ENCODE measurements around the gene SDCBP2. TPM values are rescaled to one million over a fixed set of nuclear protein-coding genes. Genes with fewer than 3 reads are reported as not detected.

SDCBP2 gene
- total and polyA plus RNA-seq, 2 of the 8 experiments (the other 6 are each of a cell fraction or from before 2014, with no cell fraction given), result 4.2 to 6.7 TPM

- H2AFZ ChIP-seq (ENCODE audit: low read length), result no peak overlapping the region
- TF ChIP-seq SUZ12 (IDR thresholded peaks at IDR 0.05; ENCODE audit: low read length) (no peak), RXRA (IDR thresholded peaks at IDR 0.05; ENCODE audit: insufficient read depth, low read depth, low read length) (no peak), MAFK (IDR thresholded peaks at IDR 0.05; ENCODE audit: low read depth, low read length) (no peak), SP4 (IDR thresholded peaks at IDR 0.05; ENCODE audit: low read length) (no peak), SAP30 (IDR thresholded peaks at IDR 0.05; ENCODE audit: insufficient read depth, insufficient replicate concordance, low read length) (no peak), TAF1 (IDR thresholded peaks at IDR 0.05; ENCODE audit: low read depth, low read length) (no peak), BCL11A (IDR thresholded peaks at IDR 0.05; ENCODE audit: low read depth in 2 of 2, low read length in 2 of 2) (no peak), ASH2L (IDR thresholded peaks at IDR 0.05; ENCODE audit: low read length) (no peak), CHD1 (IDR thresholded peaks at IDR 0.05; ENCODE audit: low read depth, low read length) (no peak)
- TF ChIP-seq, protein P1, sequence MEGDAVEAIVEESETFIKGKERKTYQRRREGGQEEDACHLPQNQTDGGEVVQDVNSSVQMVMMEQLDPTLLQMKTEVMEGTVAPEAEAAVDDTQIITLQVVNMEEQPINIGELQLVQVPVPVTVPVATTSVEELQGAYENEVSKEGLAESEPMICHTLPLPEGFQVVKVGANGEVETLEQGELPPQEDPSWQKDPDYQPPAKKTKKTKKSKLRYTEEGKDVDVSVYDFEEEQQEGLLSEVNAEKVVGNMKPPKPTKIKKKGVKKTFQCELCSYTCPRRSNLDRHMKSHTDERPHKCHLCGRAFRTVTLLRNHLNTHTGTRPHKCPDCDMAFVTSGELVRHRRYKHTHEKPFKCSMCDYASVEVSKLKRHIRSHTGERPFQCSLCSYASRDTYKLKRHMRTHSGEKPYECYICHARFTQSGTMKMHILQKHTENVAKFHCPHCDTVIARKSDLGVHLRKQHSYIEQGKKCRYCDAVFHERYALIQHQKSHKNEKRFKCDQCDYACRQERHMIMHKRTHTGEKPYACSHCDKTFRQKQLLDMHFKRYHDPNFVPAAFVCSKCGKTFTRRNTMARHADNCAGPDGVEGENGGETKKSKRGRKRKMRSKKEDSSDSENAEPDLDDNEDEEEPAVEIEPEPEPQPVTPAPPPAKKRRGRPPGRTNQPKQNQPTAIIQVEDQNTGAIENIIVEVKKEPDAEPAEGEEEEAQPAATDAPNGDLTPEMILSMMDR (IDR thresholded peaks at IDR 0.05; ENCODE audit: control extremely low read depth in 1 of 3, insufficient read depth in 1 of 3, low read depth in 1 of 3, low read length in 3 of 3), result no peak
These were observed 26.0 kb downstream of the SDCBP2 start for GRCh38 chr20:1302685-1303541.

More at GRCh38 chr20:1302685-1303541, 26.0 kb downstream of the SDCBP2 start:
- H3K18ac ChIP-seq (ENCODE audit: extremely low read depth, low read length), result no peak overlapping the region
- H2BK5ac ChIP-seq (ENCODE audit: low read depth, low read length), result no peak overlapping the region
- no peak overlapping the region for H3K23ac ChIP-seq (ENCODE audit: insufficient read length)
- ChIA-PET CTCF (ENCODE audit: partially characterized antibody) (no interaction called here), POLR2A (ENCODE audit: partially characterized antibody) (interaction anchor here (0.7 kb wide), 1 partner anchor 10 kb away, joined by 3 read pairs; no protein-coding TSS in a partner anchor)
- H4K5ac ChIP-seq (ENCODE audit: insufficient read length, low read depth, low read length), result no peak overlapping the region
- no peak overlapping the region for H3K4me3 ChIP-seq (ENCODE audit: extremely low read depth in 1 of 4, insufficient read depth in 2 of 4, low read depth in 3 of 4, low read length in 4 of 4)
- H3K23me2 ChIP-seq (ENCODE audit: low read depth, low read length), result no peaks in the 10 kb centered on the region
- H3K9ac ChIP-seq (replicated peaks in 1 of 4; ENCODE audit: extremely low read depth in 1 of 4, low read depth in 3 of 4, low read length in 3 of 4), result no peak overlapping the region
- DNase-seq (ENCODE audit: low read depth in 1 of 2, low spot score in 2 of 2) (no peak), FAIRE-seq (no peak)
- H3K27me3 ChIP-seq (replicated peaks in 1 of 4; ENCODE audit: control insufficient read depth in 3 of 4, extremely low read depth in 1 of 4, insufficient read depth in 3 of 4, low read length in 3 of 4), result no peaks in the 10 kb centered on the region
- H3K27ac ChIP-seq (ENCODE audit: low read depth, low read length), result no peak overlapping the region
- H2AK5ac ChIP-seq (ENCODE audit: low read depth, low read length), result no peak overlapping the region
- H3K79me2 ChIP-seq (ENCODE audit: control insufficient read depth in 1 of 2, insufficient read depth in 2 of 2, low read length in 2 of 2), result no peaks in the 10 kb centered on the region
- no peaks in the 10 kb centered on the region for H4K20me1 ChIP-seq (replicated peaks in 1 of 2; ENCODE audit: control insufficient read depth in 1 of 2, insufficient read depth in 2 of 2, low read length in 2 of 2)
- no peaks in the 10 kb centered on the region for H3K79me1 ChIP-seq (ENCODE audit: low read depth, low read length)
- no peaks in the 10 kb centered on the region for H3K9me3 ChIP-seq (ENCODE audit: insufficient read depth in 2 of 2, low read depth in 1 of 2, low read length in 1 of 2)
- H3K56ac ChIP-seq (replicated peaks; ENCODE audit: insufficient read length, low read depth, low read length), result no peak overlapping the region
- H2BK20ac ChIP-seq (ENCODE audit: low read length), result no peak overlapping the region
- WGBS, 2 experiments (ENCODE audit: extremely low coverage in 1 of 2, insufficient coverage in 1 of 2, insufficient read length in 1 of 2, insufficient replicate concordance in 2 of 2, low coverage in 1 of 2, low lambda C conversion rate in 2 of 2, missing lambda C conversion rate in 1 of 2), result 95% methylated on average over 12 of the region's 12 CpGs; no CpG with 5 or more reads in 1 of the 2 experiments
- H3K14ac ChIP-seq (ENCODE audit: insufficient read length), result no peak overlapping the region
- H3K36me3 ChIP-seq (ENCODE audit: control insufficient read depth in 2 of 4, insufficient read depth in 4 of 4, low read length in 3 of 4), result no peaks in the 10 kb centered on the region; a peak in 1 of 8 replicates
- no peak overlapping the region for H2BK120ac ChIP-seq (replicated peaks; ENCODE audit: low read depth, low read length)
- no peak overlapping the region for H2BK12ac ChIP-seq (ENCODE audit: low read depth, low read length)
- H2BK15ac ChIP-seq (ENCODE audit: low read length), result no peak overlapping the region
- H3K4me2 ChIP-seq (ENCODE audit: insufficient read depth in 1 of 2, low read depth in 2 of 2, low read length in 2 of 2), result no peak overlapping the region
- H3K4me1 ChIP-seq (replicated peaks in 1 of 4; ENCODE audit: control insufficient read depth in 3 of 4, insufficient read depth in 4 of 4, low read length in 3 of 4), result peaks cover 0 to 10% (median 4%) of the 10 kb centered on the region in 4 experiments; a peak in 6 of 7 replicates
- no peak overlapping the region for H3K4ac ChIP-seq (replicated peaks; ENCODE audit: insufficient read length, low read depth, low read length)
- no peak overlapping the region for H4K8ac ChIP-seq (ENCODE audit: extremely low read depth, insufficient read depth, low read length)
- H4K91ac ChIP-seq (replicated peaks; ENCODE audit: insufficient read length, low read length), result no peak overlapping the region

Measured in H1 (cell line).